Large intestine (tissue), 3 donors: ENCODE data around the gene SRMS. TPM values are rescaled to one million over a fixed set of nuclear protein-coding genes. Genes with fewer than 3 reads are reported as not detected.
"Not testable (repeated sequence)": the region's sequence is repeated elsewhere in the genome, so short reads cannot be mapped to it uniquely, and the experiment has no call there.

Source experiments
- DNase-seq, 2 donors: peaks; one replicate each; pipeline versions ENCODE4 v3.0.0 to v3.0.0-alpha.2; 2013
- H3K27ac ChIP-seq: one replicate; pipeline ENCODE4 v1.5.1; 2013; ENCODE audit warnings: low read length
- H3K27me3 ChIP-seq: 2 replicates; pipeline ENCODE4 v1.6.1; 2013; ENCODE audit warnings: low read length; ENCODE audit not compliant: control insufficient read depth, insufficient read depth
- H3K36me3 ChIP-seq: 2 replicates; pipeline ENCODE4 v1.6.1; 2013; ENCODE audit warnings: low read length; ENCODE audit not compliant: control insufficient read depth, insufficient read depth
- H3K4me1 ChIP-seq: one replicate; pipeline ENCODE4 v1.6.1; 2013; ENCODE audit warnings: low read length; ENCODE audit not compliant: control insufficient read depth, insufficient read depth
- H3K4me3 ChIP-seq: one replicate; pipeline ENCODE4 v1.5.1; 2013; ENCODE audit warnings: low read length
- H3K9me3 ChIP-seq: one replicate; pipeline ENCODE4 v1.6.1; 2013; ENCODE audit warnings: mild to moderate bottlenecking, low read depth, low read length, moderate library complexity; ENCODE audit not compliant: control insufficient read depth
- WGBS: methylation state at CpG from one replicate; pipeline ENCODE4 v1.1.5; 2013; ENCODE audit warnings: low lambda C conversion rate; ENCODE audit not compliant: insufficient coverage; 5-methylcytosine and 5-hydroxymethylcytosine counted together
- polyA plus RNA-seq: library from polyadenylated mRNA; unstranded; fragments of 120-200 nt; gene quantifications from one replicate; pipeline ENCODE4 v1.2.1, GENCODE V29; 2013

Gene SRMS
- polyA plus RNA-seq, 1 donor, result 0.16 TPM

- no peak overlapping the region for H3K27ac ChIP-seq
- H3K4me1 ChIP-seq, result peaks cover 11% of the 10 kb centered on the region
These were observed 28.4 kb downstream of the SRMS start for GRCh38 chr20:63518946-63519667.

GRCh38 chr20:63518351-63518861 lies 29.1 kb downstream of the SRMS start:
- DNase-seq, result no peak
- WGBS, result no CpG with 5 or more reads among the region's 20 CpGs

More at GRCh38 chr20:63518946-63519667, 28.4 kb downstream of the SRMS start:
- Histone ChIP-seq H3K9me3 (peaks cover 12% of the 10 kb centered on the region), H3K4me3 (peak overlapping the region; percentile 57), H3K36me3 (peaks cover 16% of the 10 kb centered on the region), H3K27me3 (peaks cover 28% of the 10 kb centered on the region)
- DNase-seq, result no peak
- no CpG with 5 or more reads among the region's 32 CpGs for WGBS

GRCh38 chr20:63517376-63518309 lies 29.9 kb downstream of the SRMS start:
- DNase-seq, result no peak
- H3K36me3 ChIP-seq, result peaks cover 8% of the 10 kb centered on the region
- H3K4me3 ChIP-seq, result no peak overlapping the region
- no CpG with 5 or more reads among the region's 32 CpGs for WGBS
- H3K4me1 ChIP-seq, result peaks cover 11% of the 10 kb centered on the region
- H3K9me3 ChIP-seq, result no peaks in the 10 kb centered on the region
- H3K27ac ChIP-seq, result no peak overlapping the region
- peaks cover 29% of the 10 kb centered on the region for H3K27me3 ChIP-seq

More at GRCh38 chr20:63518351-63518861, 29.1 kb downstream of the SRMS start:
- Histone ChIP-seq H3K27ac (no peak overlapping the region), H3K27me3 (peaks cover 28% of the 10 kb centered on the region), H3K4me1 (peaks cover 11% of the 10 kb centered on the region), H3K36me3 (peaks cover 14% of the 10 kb centered on the region), H3K4me3 (no peak overlapping the region), H3K9me3 (peaks cover 6% of the 10 kb centered on the region)

GRCh38 chr20:63514520-63514919 lies 33.0 kb downstream of the SRMS start:
- H3K4me1 ChIP-seq, H3K36me3 ChIP-seq, H3K9me3 ChIP-seq, DNase-seq, H3K27ac ChIP-seq, H3K4me3 ChIP-seq: not testable (repeated sequence)
- peaks cover 32% of the 10 kb centered on the region for H3K27me3 ChIP-seq
- no CpG with 5 or more reads among the region's 10 CpGs for WGBS

GRCh38 chr20:63513207-63513606 lies 34.3 kb downstream of the SRMS start:
- Histone ChIP-seq H3K4me1 (no peaks in the 10 kb centered on the region), H3K4me3 (no peak overlapping the region), H3K36me3 (no peaks in the 10 kb centered on the region), H3K27me3 (peaks cover 21% of the 10 kb centered on the region), H3K9me3 (peaks cover 2% of the 10 kb centered on the region), H3K27ac (no peak overlapping the region)
- WGBS, result no CpG with 5 or more reads among the region's 3 CpGs
- DNase-seq, result no peak

GRCh38 chr20:63509088-63509564 lies 38.4 kb downstream of the SRMS start:
- Histone ChIP-seq H3K4me3 (no peak overlapping the region), H3K36me3 (no peaks in the 10 kb centered on the region), H3K27me3 (peaks cover 25% of the 10 kb centered on the region), H3K9me3 (peaks cover 18% of the 10 kb centered on the region), H3K4me1 (no peaks in the 10 kb centered on the region), H3K27ac (no peak overlapping the region)
- DNase-seq, result no peak
- WGBS, result 100% methylated on average over 1 of the region's 9 CpGs

GRCh38 chr20:63508072-63508768 lies 39.3 kb downstream of the SRMS start:
- peaks cover 34% of the 10 kb centered on the region for H3K27me3 ChIP-seq
- no peaks in the 10 kb centered on the region for H3K4me1 ChIP-seq
- H3K27ac ChIP-seq, result no peak overlapping the region
- DNase-seq, result no peak
- H3K4me3 ChIP-seq, result no peak overlapping the region
- no CpG with 5 or more reads among the region's 33 CpGs for WGBS
- H3K9me3 ChIP-seq, result peaks cover 18% of the 10 kb centered on the region
- H3K36me3 ChIP-seq, result no peaks in the 10 kb centered on the region

- Histone ChIP-seq H3K27me3 (peaks cover 40% of the 10 kb centered on the region), H3K4me3 (no peak overlapping the region), H3K27ac (no peak overlapping the region), H3K4me1 (no peaks in the 10 kb centered on the region), H3K36me3 (no peaks in the 10 kb centered on the region), H3K9me3 (peaks cover 22% of the 10 kb centered on the region)
- no peak for DNase-seq
- no CpG with 5 or more reads among the region's 30 CpGs for WGBS
These were observed 40.3 kb downstream of the SRMS start for GRCh38 chr20:63507083-63507743.

GRCh38 chr20:63505723-63506122 lies 41.8 kb downstream of the SRMS start:
- Histone ChIP-seq H3K27ac (no peak overlapping the region), H3K4me3 (no peak overlapping the region), H3K36me3 (no peaks in the 10 kb centered on the region), H3K27me3 (peaks cover 47% of the 10 kb centered on the region), H3K9me3 (peaks cover 24% of the 10 kb centered on the region), H3K4me1 (no peaks in the 10 kb centered on the region)
- WGBS, result no CpG with 5 or more reads among the region's 12 CpGs
- DNase-seq, result no peak
